Ishikawa (cell line): ENCODE data around the gene SLX9.

ENCODE experiments used
- CEBPB ChIP-seq: IDR thresholded peaks from 2 replicates; pipeline ENCODE4 v1.6.1; 2012
- EGR1 ChIP-seq: IDR thresholded peaks from 2 replicates; pipeline ENCODE4 v1.6.1; 2012
- EP300 ChIP-seq: IDR thresholded peaks from 2 replicates; pipeline ENCODE4 v1.6.1; 2012; ENCODE audit warnings: borderline replicate concordance
- FOXM1 ChIP-seq: IDR thresholded peaks from 2 replicates; pipeline ENCODE4 v1.6.1; 2012; ENCODE audit warnings: low read depth, borderline replicate concordance
- RAD21 ChIP-seq: IDR thresholded peaks from 2 replicates; pipeline ENCODE4 v1.6.1; 2012; ENCODE audit warnings: low read depth
- USF1 ChIP-seq: IDR thresholded peaks from 2 replicates; pipeline ENCODE4 v1.6.1; 2012
- YY1 ChIP-seq: IDR thresholded peaks from 2 replicates; pipeline ENCODE4 v1.6.1; 2012; ENCODE audit warnings: low read depth
- TF ChIP-seq, protein P1 (sequence below): IDR thresholded peaks from 2 replicates; pipeline ENCODE4 v1.6.1; 2012; ENCODE audit warnings: low read depth, mild to moderate bottlenecking

GRCh38 chr21:44977616-44978340, 37.9 kb downstream of the SLX9 start:
- TF ChIP-seq, protein P1, sequence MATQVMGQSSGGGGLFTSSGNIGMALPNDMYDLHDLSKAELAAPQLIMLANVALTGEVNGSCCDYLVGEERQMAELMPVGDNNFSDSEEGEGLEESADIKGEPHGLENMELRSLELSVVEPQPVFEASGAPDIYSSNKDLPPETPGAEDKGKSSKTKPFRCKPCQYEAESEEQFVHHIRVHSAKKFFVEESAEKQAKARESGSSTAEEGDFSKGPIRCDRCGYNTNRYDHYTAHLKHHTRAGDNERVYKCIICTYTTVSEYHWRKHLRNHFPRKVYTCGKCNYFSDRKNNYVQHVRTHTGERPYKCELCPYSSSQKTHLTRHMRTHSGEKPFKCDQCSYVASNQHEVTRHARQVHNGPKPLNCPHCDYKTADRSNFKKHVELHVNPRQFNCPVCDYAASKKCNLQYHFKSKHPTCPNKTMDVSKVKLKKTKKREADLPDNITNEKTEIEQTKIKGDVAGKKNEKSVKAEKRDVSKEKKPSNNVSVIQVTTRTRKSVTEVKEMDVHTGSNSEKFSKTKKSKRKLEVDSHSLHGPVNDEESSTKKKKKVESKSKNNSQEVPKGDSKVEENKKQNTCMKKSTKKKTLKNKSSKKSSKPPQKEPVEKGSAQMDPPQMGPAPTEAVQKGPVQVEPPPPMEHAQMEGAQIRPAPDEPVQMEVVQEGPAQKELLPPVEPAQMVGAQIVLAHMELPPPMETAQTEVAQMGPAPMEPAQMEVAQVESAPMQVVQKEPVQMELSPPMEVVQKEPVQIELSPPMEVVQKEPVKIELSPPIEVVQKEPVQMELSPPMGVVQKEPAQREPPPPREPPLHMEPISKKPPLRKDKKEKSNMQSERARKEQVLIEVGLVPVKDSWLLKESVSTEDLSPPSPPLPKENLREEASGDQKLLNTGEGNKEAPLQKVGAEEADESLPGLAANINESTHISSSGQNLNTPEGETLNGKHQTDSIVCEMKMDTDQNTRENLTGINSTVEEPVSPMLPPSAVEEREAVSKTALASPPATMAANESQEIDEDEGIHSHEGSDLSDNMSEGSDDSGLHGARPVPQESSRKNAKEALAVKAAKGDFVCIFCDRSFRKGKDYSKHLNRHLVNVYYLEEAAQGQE = no peak
- no peak for TF ChIP-seq YY1
- TF ChIP-seq EP300 = no peak
- TF ChIP-seq USF1 = no peak
- TF ChIP-seq RAD21 = no peak
- TF ChIP-seq EGR1 = no peak
- TF ChIP-seq FOXM1 = no peak
- no peak for TF ChIP-seq CEBPB
